ENCODE data around the gene ATG4C.

ATG4C gene

DNA sequence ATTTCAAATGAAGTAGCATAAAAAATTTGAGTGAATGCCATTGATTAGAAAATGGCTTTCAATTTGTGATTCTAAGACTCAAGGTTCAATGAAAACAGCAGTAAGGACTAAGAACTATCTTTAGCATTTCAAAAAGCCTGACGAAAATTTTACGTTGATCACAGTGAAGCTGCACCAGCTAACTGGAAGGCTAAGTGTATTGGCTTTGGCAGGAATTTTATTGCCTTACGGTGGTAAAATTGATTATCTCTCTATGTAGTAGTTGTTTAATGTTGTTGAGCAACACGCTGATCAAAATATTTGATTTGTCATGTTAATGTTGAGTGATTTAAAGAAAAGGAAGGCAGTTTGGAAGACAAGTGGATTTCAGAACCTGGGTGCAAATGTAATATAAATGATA lies 49.6 kb downstream of the ATG4C start:
- TF ChIP-seq, protein P1, sequence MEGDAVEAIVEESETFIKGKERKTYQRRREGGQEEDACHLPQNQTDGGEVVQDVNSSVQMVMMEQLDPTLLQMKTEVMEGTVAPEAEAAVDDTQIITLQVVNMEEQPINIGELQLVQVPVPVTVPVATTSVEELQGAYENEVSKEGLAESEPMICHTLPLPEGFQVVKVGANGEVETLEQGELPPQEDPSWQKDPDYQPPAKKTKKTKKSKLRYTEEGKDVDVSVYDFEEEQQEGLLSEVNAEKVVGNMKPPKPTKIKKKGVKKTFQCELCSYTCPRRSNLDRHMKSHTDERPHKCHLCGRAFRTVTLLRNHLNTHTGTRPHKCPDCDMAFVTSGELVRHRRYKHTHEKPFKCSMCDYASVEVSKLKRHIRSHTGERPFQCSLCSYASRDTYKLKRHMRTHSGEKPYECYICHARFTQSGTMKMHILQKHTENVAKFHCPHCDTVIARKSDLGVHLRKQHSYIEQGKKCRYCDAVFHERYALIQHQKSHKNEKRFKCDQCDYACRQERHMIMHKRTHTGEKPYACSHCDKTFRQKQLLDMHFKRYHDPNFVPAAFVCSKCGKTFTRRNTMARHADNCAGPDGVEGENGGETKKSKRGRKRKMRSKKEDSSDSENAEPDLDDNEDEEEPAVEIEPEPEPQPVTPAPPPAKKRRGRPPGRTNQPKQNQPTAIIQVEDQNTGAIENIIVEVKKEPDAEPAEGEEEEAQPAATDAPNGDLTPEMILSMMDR (conservative IDR thresholded peaks at IDR 0.05; ENCODE audit: control insufficient read depth, insufficient read depth, low read depth, low read length) = no peak
- no peak overlapping the region for H3K4me3 ChIP-seq (ENCODE audit: control insufficient read depth, low read depth, low read length)
- no peak for DNase-seq (ENCODE audit: low read depth)

DNA sequence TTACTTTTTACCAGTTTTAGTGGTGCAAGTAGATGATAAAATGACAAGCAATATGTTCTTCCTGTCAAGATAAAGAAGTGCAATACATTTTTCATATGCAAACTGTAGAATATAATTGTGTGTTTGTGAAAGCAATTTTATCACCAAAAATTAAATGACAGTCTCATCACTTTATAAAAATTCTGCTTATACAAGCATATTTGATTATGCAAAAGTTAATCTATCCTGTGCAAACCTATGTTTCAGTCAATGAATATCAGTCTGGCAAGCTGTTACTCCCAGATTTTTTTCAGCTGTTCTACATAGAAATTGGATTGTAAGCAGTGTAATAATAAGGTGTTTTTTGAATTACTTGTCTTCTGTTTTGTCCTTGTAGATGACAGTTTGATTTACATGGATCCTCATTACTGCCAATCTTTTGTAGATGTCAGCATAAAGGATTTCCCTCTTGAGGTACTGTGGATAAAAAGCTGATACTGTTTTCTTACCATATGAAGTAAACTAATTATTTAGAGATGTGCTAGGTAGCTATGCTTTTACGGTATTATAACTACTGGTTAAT lies 50.5 kb downstream of the ATG4C start:
- no peak for DNase-seq (ENCODE audit: low read depth)
- H3K4me3 ChIP-seq (ENCODE audit: control insufficient read depth, low read depth, low read length) = no peak overlapping the region
- TF ChIP-seq, protein P1 (conservative IDR thresholded peaks at IDR 0.05; ENCODE audit: control insufficient read depth, insufficient read depth, low read depth, low read length) = no peak

DNA sequence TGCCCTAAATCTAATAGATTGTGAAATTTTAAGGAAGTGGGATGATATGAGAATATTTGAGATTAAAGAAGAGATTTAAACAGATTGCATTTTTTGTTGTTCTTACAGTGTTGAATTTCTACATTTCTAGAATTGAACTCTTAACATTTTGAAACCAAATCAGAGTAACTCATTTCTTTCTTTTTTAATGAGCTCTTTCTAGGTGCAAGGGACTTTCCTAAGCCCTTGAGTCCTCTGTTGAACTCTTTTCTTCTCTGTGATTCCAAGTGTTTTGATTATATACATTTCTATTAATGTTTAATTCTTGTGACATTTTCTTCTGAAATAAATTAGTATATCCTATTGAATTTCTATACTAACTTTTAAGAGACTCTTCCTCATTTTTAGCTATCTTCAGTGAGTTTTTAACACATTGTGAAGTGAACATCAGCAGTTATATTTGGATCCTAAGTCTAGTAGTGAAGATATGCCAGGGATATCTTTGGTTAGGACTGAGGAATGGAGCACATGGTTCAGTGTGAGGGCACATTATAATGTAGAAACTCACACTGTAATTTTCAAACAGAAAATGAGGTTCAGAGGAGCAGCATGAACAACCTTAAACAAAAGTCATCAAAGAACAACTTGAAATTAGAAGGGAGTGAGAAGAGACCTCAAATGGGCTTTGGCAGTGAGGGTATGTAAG lies 53.1 kb downstream of the ATG4C start:
- DNase-seq (ENCODE audit: low read depth) = no peak
- no peak overlapping the region for H3K4me3 ChIP-seq (ENCODE audit: control insufficient read depth, low read depth, low read length)
- TF ChIP-seq, protein P1 (conservative IDR thresholded peaks at IDR 0.05; ENCODE audit: control insufficient read depth, insufficient read depth, low read depth, low read length) = no peak

DNA sequence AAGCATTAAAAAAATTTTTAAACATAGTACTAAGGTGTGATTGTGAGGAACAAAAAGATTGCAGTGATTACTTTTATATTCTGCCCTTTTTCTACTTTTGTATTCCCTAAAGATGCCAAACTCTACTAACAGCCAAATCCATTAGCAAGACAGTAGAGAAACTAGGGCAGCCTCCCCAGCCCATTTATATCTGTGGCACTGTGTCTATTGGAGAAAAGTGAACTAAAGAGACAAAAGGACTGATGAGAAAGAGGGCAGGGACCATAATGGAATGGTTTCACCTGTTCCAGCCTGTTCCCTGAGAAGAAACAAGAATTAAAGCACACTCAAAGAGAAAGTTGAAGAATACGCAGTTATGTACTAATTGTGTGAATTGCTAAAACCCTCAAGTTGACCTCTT lies 56.6 kb downstream of the ATG4C start:
- no peak overlapping the region for H3K4me3 ChIP-seq (ENCODE audit: control insufficient read depth, low read depth, low read length)
- TF ChIP-seq, protein P1 (conservative IDR thresholded peaks at IDR 0.05; ENCODE audit: control insufficient read depth, insufficient read depth, low read depth, low read length) = no peak
- DNase-seq (ENCODE audit: low read depth) = no peak

DNA sequence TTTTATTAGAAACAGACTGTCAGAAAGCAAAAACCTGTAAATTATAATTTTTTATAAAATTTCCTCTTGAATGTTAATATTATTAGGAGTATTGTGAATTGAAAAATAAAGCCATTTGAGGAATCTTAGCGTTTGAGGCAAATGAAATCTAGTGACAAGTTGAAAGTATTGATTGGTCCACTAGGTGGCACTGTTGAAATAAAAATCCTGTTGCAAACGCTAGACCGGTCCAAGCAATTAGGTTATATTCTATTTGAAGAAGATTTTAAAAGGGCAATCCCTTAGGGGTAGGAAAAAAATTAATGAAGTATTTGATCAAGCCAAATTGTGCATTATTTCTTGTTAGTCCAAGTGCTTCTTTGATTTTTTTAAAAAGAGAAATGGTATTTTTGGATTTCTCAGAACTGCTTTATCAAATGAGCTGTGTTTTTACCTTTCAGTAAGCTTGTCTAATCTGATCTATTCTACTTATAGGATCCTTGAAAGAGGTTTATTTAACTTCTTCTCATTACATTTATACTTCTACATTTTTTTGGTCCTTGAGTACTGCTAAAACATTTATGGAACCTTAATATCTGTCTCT lies 57.7 kb downstream of the ATG4C start:
- DNase-seq (ENCODE audit: low read depth) = peak; percentile 74
- H3K4me3 ChIP-seq (ENCODE audit: control insufficient read depth, low read depth, low read length) = no peak overlapping the region
- TF ChIP-seq, protein P1 (conservative IDR thresholded peaks at IDR 0.05; ENCODE audit: control insufficient read depth, insufficient read depth, low read depth, low read length) = peak; percentile 68

DNA sequence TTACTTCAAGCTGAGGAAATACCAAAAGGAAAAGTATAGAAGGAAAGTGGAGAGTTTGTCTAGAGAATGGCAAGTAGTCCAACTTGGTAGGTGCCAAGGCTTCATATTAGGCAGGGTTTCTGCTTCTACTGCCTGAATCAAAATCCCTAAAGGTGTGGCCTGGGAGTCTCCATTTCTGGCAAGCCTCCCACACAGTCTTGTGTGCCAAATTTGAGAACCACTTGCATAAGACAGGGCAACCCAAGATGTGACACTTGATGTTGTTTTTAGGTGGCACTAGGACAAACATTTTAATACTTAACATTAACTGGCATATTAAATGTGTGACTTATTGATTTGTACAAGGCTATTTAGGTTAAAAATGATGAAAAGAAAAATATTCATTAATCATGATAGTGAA lies 60.1 kb downstream of the ATG4C start:
- TF ChIP-seq, protein P1 (conservative IDR thresholded peaks at IDR 0.05; ENCODE audit: control insufficient read depth, insufficient read depth, low read depth, low read length) = no peak
- no peak overlapping the region for H3K4me3 ChIP-seq (ENCODE audit: control insufficient read depth, low read depth, low read length)
- no peak for DNase-seq (ENCODE audit: low read depth)

All from fibroblast of mammary gland (primary cell).